ENCODE results near the gene FANCE. TPM values are rescaled to one million over a fixed set of nuclear protein-coding genes. Genes with fewer than 3 reads are reported as not detected.

FANCE gene
- polyA plus RNA-seq, 1 donor from 2014 or later: 7.1 TPM

GRCh38 chr6:35496841-35497570, 44.9 kb downstream of the FANCE start, which contains the start of gene TEAD3:
TEAD3 (minus strand) TSS chr6:35497079.
- peak within 1 kb of the TSS; percentile 35 for H3K4me2 ChIP-seq (ENCODE audit: low read length)
- H3F3A ChIP-seq (ENCODE audit: insufficient read depth, low read length, poor library complexity, severe bottlenecking): no peaks in the 10 kb centered on the region
- TF ChIP-seq EZH2 (IDR thresholded peaks at IDR 0.05; ENCODE audit: borderline replicate concordance, insufficient read depth, low read length, poor library complexity, severe bottlenecking) (no peak), MXI1 (conservative IDR thresholded peaks at IDR 0.05; ENCODE audit: poor library complexity, severe bottlenecking) (no peak), CTCF (IDR thresholded peaks at IDR 0.05; ENCODE audit: poor library complexity, severe bottlenecking) (no peak), EP300 (conservative IDR thresholded peaks at IDR 0.05; ENCODE audit: poor library complexity, severe bottlenecking) (no peak), POLR2AphosphoS5 (IDR thresholded peaks at IDR 0.05) (no peak), TAF1 (IDR thresholded peaks at IDR 0.05; ENCODE audit: low read depth) (no peak), RAD21 (conservative IDR thresholded peaks at IDR 0.05) (no peak), REST (IDR thresholded peaks at IDR 0.05; ENCODE audit: borderline replicate concordance) (no peak), SMC3 (conservative IDR thresholded peaks at IDR 0.05; ENCODE audit: poor library complexity) (no peak)
- H4K20me1 ChIP-seq (ENCODE audit: insufficient read depth): no peaks in the 10 kb centered on the region
- peak within 1 kb of the TSS; percentile 65 for H3K4me3 ChIP-seq (ENCODE audit: low read length)
- no peaks in the 10 kb centered on the region for H3K79me2 ChIP-seq (replicated peaks; ENCODE audit: insufficient read depth, low read length)
- H3K9me2 ChIP-seq (ENCODE audit: insufficient read depth, low read length): no peaks in the 10 kb centered on the region
- H3K9ac ChIP-seq (ENCODE audit: low read length): peak within 1 kb of the TSS; percentile 16
- no peaks in the 10 kb centered on the region for H3K9me3 ChIP-seq (ENCODE audit: low read length)
- peaks cover 31% of the 10 kb centered on the region for H3K27me3 ChIP-seq (ENCODE audit: insufficient read depth, low read depth, low read length)
- H2AFZ ChIP-seq (ENCODE audit: low read depth, low read length): no peak within 1 kb of the TSS
- no peaks in the 10 kb centered on the region for H3K36me3 ChIP-seq (ENCODE audit: insufficient read depth, low read length)
- H3K27ac ChIP-seq (ENCODE audit: low read length): no peak within 1 kb of the TSS

GRCh38 chr6:35497571-35498421, 45.7 kb downstream of the FANCE start:
- H3K27me3 ChIP-seq (ENCODE audit: insufficient read depth, low read depth, low read length): peaks cover 31% of the 10 kb centered on the region
- no peak overlapping the region for H2AFZ ChIP-seq (ENCODE audit: low read depth, low read length)
- H3K36me3 ChIP-seq (ENCODE audit: insufficient read depth, low read length): no peaks in the 10 kb centered on the region
- H4K20me1 ChIP-seq (ENCODE audit: insufficient read depth): no peaks in the 10 kb centered on the region
- peak overlapping the region; percentile 35 for H3K4me2 ChIP-seq (ENCODE audit: low read length)
- H3F3A ChIP-seq (ENCODE audit: insufficient read depth, low read length, poor library complexity, severe bottlenecking): no peaks in the 10 kb centered on the region
- no peaks in the 10 kb centered on the region for H3K9me3 ChIP-seq (ENCODE audit: low read length)
- no peak overlapping the region for H3K27ac ChIP-seq (ENCODE audit: low read length)
- no peaks in the 10 kb centered on the region for H3K79me2 ChIP-seq (replicated peaks; ENCODE audit: insufficient read depth, low read length)
- TF ChIP-seq POLR2AphosphoS5 (IDR thresholded peaks at IDR 0.05): no peak
- no peak for TF ChIP-seq MXI1 (conservative IDR thresholded peaks at IDR 0.05; ENCODE audit: poor library complexity, severe bottlenecking)
- TF ChIP-seq TAF1 (IDR thresholded peaks at IDR 0.05; ENCODE audit: low read depth): no peak
- no peak for TF ChIP-seq EP300 (conservative IDR thresholded peaks at IDR 0.05; ENCODE audit: poor library complexity, severe bottlenecking)
- peak; percentile 45 for TF ChIP-seq EZH2 (IDR thresholded peaks at IDR 0.05; ENCODE audit: borderline replicate concordance, insufficient read depth, low read length, poor library complexity, severe bottlenecking)
- peak; percentile 14 for TF ChIP-seq CTCF (IDR thresholded peaks at IDR 0.05; ENCODE audit: poor library complexity, severe bottlenecking)
- TF ChIP-seq REST (IDR thresholded peaks at IDR 0.05; ENCODE audit: borderline replicate concordance): no peak
- no peak for TF ChIP-seq RAD21 (conservative IDR thresholded peaks at IDR 0.05)
- no peak for TF ChIP-seq SMC3 (conservative IDR thresholded peaks at IDR 0.05; ENCODE audit: poor library complexity)
- peak overlapping the region; percentile 65 for H3K4me3 ChIP-seq (ENCODE audit: low read length)
- peak overlapping the region; percentile 16 for H3K9ac ChIP-seq (ENCODE audit: low read length)
- no peaks in the 10 kb centered on the region for H3K9me2 ChIP-seq (ENCODE audit: insufficient read depth, low read length)
